ENCODE results near the gene TBC1D22A.

DNA sequence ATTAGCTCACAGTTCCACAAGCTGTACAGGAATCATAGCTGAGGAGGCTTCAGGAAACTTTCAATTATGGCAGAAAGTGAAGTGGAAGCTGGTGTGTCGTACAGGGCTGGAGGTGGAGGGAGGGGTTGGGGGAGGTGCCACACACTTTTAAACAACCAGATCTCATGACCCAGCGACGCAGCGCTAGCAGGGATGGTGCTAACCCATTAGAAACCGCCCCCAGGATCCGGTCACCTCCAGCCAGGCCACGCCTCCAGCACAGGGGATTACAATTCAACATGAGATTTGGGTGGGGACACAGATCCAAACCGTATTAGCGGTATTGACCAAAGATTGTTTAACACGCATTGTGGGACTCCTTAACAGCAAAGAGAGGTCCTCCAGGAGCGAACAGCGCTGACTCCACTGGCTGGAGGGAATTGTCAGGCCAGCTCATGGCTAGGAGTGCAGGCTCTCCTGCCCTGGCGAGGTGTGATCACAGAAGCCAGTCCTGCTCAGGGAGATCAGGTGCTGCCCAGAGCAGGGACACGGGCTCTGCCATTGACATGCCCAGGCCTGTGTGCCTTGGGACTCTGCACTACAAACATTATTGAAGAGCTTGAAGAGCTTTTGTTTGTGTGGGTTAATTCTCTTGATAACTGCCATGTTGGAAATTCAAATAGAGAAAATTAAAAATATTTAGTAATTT is 215.3 kb downstream of the TBC1D22A start:
- TF ChIP-seq FOXK2 (IDR thresholded peaks at IDR 0.05) (no peak), TAF1 (IDR thresholded peaks at IDR 0.05; ENCODE audit: borderline replicate concordance, low read depth, low read length) (no peak), CEBPB (IDR thresholded peaks at IDR 0.05; ENCODE audit: borderline replicate concordance in 1 of 2, low read depth in 2 of 2, low read length in 2 of 2) (no peak), SIX5 (IDR thresholded peaks at IDR 0.05; ENCODE audit: low read depth, low read length, severe bottlenecking) (no peak)
- TF ChIP-seq, protein P1, sequence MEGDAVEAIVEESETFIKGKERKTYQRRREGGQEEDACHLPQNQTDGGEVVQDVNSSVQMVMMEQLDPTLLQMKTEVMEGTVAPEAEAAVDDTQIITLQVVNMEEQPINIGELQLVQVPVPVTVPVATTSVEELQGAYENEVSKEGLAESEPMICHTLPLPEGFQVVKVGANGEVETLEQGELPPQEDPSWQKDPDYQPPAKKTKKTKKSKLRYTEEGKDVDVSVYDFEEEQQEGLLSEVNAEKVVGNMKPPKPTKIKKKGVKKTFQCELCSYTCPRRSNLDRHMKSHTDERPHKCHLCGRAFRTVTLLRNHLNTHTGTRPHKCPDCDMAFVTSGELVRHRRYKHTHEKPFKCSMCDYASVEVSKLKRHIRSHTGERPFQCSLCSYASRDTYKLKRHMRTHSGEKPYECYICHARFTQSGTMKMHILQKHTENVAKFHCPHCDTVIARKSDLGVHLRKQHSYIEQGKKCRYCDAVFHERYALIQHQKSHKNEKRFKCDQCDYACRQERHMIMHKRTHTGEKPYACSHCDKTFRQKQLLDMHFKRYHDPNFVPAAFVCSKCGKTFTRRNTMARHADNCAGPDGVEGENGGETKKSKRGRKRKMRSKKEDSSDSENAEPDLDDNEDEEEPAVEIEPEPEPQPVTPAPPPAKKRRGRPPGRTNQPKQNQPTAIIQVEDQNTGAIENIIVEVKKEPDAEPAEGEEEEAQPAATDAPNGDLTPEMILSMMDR (IDR thresholded peaks at IDR 0.05 in 2 of 3, conservative IDR thresholded peaks at IDR 0.05 in 1 of 3; ENCODE audit: control insufficient read depth in 2 of 3, extremely low read depth in 1 of 3, insufficient read depth in 1 of 3, low read depth in 3 of 3, low read length in 3 of 3), result no peak
- TF ChIP-seq, protein P2, sequence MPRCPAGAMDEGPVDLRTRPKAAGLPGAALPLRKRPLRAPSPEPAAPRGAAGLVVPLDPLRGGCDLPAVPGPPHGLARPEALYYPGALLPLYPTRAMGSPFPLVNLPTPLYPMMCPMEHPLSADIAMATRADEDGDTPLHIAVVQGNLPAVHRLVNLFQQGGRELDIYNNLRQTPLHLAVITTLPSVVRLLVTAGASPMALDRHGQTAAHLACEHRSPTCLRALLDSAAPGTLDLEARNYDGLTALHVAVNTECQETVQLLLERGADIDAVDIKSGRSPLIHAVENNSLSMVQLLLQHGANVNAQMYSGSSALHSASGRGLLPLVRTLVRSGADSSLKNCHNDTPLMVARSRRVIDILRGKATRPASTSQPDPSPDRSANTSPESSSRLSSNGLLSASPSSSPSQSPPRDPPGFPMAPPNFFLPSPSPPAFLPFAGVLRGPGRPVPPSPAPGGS (IDR thresholded peaks at IDR 0.05; ENCODE audit: borderline replicate concordance, insufficient read depth, low read depth, low read length, poor library complexity, severe bottlenecking), result no peak
- TF ChIP-seq, protein P3, sequence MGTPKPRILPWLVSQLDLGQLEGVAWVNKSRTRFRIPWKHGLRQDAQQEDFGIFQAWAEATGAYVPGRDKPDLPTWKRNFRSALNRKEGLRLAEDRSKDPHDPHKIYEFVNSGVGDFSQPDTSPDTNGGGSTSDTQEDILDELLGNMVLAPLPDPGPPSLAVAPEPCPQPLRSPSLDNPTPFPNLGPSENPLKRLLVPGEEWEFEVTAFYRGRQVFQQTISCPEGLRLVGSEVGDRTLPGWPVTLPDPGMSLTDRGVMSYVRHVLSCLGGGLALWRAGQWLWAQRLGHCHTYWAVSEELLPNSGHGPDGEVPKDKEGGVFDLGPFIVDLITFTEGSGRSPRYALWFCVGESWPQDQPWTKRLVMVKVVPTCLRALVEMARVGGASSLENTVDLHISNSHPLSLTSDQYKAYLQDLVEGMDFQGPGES (IDR thresholded peaks at IDR 0.05), result no peak

Measured in GM12878 (cell line).